GM11168 (cell line): Measurements from ENCODE around the gene SH3D21.

Experiments used
- in situ Hi-C: fragments of 300-500 bp; cut with MboI; formaldehyde crosslinking; loops from one replicate; pipeline ENCODE4 v1.12.0; 2022; ENCODE audit warnings: low sequenced_read_pairs; ENCODE audit not compliant: unreplicated experiment

The SH3D21 gene

DNA sequence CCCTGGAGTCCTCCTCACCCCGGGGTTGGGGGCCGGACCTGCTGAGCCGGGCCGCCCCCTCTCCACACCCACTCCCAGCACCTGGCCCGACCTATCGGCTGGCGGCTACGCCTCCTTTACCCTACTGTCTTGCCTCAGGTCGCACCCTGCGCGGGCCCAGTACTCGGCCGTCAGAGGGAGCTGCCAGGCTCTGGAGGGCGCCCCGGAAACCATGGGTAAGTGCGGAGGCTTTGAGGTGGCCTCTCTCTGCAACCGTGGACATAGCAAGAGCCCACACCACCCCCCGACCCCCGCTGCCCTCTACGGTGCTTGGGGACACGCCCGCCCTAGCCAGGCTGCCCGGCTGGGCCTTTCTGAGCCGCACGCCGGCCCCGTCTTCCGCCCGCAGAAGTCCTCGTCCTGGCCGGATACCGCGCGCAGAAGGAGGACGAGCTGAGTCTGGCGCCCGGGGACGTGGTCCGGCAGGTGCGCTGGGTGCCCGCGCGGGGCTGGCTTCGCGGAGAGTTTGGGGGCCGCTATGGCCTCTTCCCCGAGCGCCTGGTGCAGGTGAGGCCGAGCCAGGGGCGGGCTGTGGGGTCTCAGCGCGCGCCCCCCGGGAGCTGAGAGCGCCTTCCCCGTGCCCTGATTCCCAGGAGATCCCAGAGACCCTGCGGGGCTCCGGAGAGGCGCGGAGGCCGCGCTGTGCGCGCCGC is at the start of gene SH3D21:
Gene SH3D21, plus strand, starts transcription at position 159 of the 692 bp plus-strand sequence. Its CDS starts 53 bp downstream, at position 212.
- in situ Hi-C loops = no loop called here

- in situ Hi-C loops = no loop called here
These were observed 49.4 kb upstream of the SH3D21 start for GRCh38 chr1:36256558-36257374.

DNA sequence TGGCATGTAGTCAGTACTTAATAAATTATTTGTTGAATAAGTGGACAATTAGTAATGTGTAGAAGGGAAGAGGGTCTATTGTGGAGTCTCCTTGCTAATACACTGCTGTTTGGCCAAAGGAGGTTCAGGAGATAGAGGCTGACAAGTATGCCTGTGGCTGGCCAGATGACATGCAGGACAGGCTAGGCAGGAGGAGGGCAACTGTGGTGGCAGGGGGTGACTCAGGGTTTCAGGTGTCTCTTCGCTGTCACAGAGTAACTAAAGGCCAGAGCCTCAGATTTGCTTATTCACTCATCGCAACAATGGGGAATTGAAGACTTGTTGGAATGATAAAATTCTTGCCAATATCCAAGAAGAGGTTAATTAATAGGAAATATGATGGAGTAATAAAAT is 48.8 kb upstream of the SH3D21 start:
- in situ Hi-C loops = no loop called here

GRCh38 chr1:36258960-36259344 is 47.2 kb upstream of the SH3D21 start:
- in situ Hi-C loops = no loop called here

DNA sequence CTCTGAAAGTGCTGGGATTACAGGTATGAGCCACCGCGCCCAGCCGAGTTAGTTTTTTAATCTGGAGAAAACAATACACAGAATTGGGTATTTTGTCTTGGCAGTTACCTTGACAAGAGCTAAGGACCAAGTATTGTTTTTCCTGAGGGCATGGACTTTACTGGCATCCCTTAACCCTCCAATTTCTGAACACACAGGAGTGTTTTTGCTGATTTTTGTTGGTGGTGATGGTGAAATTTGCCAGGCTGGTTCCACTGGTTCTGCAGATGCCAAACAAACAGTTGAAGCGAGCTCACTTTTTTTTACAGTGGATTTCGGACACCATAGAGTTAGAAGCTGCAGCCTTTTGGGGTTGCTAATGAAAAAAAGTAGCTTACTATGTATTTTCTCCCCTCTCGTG is 37.2 kb upstream of the SH3D21 start:
- in situ Hi-C loops = no loop called here

GRCh38 chr1:36269408-36269838 is 36.7 kb upstream of the SH3D21 start:
- in situ Hi-C loops = no loop called here

DNA sequence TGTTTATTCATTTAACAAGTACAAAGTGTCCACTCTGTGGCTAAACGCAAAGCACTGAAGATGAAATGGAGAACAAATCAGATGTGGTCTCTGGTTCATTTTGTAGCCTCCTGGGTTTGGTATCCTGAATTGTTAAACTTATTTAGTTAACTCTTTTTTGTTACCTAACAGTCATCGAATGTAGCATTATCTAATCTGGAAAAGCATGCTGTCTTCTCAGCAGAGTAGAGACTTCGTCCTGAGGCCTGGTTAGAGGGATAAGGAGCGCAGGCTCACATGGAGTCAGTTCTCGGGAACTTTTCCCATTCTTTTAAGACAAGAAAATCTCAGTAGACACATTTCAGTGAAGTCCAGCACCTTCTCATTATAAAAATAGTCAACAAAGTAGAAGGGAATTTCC is 33.1 kb upstream of the SH3D21 start:
- in situ Hi-C loops = no loop called here

DNA sequence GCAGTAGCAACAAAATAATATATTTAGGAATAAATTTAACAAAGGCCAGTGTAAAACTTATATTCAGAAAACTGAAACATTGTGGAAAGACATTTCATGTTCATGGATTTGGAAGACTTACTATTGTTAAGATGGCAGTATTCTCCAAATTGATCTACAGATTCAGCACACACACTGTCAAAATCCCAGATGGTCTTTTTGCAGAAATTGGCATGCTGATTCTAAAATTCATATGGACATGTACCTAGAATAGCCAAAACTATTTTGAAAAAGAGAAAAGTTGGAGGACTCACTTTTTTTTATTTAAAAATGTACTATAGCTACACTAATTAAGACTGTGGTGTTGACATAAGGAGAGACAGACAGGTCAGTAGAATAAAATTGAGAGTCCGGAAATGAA is 32.0 kb upstream of the SH3D21 start:
- in situ Hi-C loops = no loop called here

GRCh38 chr1:36276688-36277087 is 29.5 kb upstream of the SH3D21 start:
- in situ Hi-C loops = no loop called here

DNA sequence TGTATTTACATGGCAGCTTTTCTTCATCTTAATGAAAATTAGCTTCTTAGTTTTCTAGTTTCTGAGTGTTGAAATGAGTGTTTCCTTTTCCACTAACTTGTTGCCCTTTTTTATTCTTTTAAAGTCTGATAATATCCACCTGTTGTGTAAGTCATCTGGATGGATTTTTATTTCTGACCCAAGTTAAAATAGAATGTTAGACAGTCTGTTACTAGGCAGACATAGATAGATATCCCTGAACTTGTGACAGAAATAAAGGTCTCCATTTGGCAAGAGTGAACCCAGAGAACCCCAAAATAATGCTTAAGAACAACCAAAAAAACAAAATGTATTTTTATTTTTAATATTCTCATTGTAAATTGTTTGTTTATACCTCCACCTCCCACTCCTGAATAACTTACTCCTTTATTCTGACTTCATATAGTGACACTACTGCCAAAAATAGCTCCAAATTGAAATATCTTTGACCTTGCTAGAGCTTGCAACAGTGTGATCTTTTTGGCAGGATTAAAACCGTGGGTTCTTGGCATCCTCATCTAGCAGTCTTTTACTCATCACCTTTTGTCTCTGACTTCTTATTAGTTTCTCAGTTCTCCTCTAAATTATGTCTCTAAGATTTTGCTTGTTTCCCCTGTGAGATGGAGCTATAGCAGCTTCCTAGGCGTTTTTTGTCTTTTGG is 26.9 kb upstream of the SH3D21 start:
- in situ Hi-C loops = no loop called here

DNA sequence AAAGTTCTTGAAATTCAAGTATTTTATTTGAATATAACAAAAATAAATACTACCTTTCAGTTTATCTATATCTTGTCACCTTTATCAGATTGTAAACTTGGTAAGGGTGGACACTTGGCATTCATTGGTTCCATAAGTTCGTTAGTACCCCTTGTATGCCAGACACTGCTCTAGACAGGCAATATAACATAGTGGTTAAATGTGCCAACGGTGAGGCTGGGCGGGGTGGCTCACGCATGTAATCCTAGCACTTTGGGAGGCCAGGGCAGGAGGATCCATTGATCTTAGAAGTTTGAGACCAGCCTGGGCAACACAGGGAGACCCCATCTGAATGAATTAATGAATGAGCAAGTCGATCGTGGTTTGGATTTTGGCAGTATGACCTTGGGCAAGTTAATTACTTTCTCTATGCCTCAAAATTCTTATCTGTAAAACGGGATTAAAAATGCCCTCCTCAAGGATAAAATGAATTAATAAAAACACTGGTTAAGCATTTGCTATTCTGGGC is 26.3 kb upstream of the SH3D21 start:
- in situ Hi-C loops = no loop called here

- in situ Hi-C loops = no loop called here
These were observed 22.1 kb upstream of the SH3D21 start for GRCh38 chr1:36284061-36284460.

DNA sequence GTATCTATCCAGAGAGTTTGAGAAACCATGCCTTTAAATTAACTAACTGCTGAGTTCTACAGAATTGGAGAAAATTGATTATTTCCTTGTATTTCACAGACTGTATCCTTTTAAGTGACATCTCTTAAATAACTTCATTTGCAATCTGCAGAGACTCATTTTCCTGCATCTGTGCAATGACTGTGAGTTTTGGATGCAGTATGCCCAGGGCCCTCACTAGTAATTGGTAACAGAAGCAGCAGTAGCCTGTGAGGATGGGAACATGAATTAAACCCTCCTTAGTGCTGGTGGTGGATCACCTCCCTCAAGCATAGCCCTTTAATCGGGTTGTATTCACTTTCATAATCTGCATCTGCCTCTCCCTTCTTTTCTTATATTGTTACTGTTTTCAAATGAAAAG is 21.7 kb upstream of the SH3D21 start:
- in situ Hi-C loops = no loop called here

DNA sequence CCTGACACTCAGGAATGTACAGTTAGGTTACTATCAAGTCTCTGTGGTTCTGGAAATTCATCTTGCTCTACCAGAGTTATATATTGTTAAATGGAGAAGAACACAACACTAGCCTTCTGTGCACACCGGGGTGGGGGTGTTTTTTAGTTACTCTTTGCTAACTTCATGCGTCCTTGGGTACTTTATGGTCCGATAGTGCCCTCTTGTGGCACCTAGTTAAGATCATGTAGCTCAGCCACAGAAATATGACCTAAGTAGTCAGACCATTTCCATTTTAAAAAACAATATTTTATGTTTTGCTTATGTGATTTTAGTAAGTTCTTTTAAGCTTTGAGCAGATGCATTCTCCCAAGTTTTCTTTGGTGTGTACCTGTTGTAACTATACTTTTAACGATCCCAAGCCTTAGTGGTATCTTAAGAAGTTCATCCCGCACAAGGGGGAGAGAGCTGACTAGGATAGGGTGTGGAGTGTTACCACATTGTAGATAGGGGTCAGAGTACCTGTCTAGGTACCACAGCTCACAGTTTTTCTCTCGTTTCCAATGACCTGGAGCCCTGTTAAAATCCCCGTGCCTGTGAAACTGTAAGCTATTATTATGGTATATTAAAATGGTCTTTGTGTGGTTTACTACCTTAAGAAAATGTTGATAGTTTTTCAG is 20.6 kb upstream of the SH3D21 start:
- in situ Hi-C loops = loop anchor here (5.0 kb wide), 1 partner anchor 133 kb away; no protein-coding TSS in a partner anchor

- in situ Hi-C loops = loop anchor here (5.0 kb wide), 1 partner anchor 135 kb away; no protein-coding TSS in a partner anchor
These were observed 19.4 kb upstream of the SH3D21 start for GRCh38 chr1:36286802-36287201.

DNA sequence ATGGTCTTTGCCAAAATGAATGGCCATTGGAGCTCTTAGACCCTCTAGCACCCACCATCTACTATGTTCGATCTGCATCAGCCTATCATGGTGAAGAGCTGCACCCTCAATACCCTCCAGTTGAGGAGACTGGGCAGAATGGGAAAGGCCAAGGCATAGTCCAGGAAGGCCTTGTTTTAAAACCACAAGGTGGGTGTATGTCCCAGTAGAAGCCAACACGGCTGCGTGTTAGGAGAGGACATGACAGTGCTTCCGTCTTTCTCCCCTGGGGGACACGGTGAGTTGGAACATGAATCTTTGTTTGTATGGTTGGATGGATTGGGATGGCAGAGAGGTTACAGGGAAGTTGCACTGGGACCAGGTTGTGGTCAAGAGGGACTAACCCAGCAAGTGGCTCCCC is 18.6 kb upstream of the SH3D21 start:
- in situ Hi-C loops = loop anchor here (5.0 kb wide), 1 partner anchor 135 kb away; no protein-coding TSS in a partner anchor

DNA sequence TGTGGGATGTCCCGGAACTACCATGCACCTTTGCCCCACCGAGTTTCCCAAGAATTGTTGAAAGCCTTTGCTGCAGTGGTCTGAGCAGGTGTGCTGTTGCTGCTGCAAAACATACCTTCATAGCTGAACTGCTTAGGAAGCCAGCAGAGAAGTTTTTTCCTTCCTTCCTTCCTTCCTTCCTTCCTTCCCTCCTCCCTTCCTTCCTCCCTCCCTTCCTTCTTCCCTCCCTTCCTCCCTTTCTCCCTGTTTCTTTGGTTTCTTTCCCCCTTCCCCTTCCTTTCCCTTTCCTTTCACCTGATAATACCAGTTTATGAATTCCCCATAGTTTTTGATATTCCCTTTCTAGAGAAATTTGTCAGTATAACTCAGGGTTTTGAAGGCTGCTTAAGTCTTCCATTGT is 10.8 kb upstream of the SH3D21 start:
- in situ Hi-C loops = no loop called here

GRCh38 chr1:36297062-36297461 is 9.1 kb upstream of the SH3D21 start:
- in situ Hi-C loops = no loop called here

DNA sequence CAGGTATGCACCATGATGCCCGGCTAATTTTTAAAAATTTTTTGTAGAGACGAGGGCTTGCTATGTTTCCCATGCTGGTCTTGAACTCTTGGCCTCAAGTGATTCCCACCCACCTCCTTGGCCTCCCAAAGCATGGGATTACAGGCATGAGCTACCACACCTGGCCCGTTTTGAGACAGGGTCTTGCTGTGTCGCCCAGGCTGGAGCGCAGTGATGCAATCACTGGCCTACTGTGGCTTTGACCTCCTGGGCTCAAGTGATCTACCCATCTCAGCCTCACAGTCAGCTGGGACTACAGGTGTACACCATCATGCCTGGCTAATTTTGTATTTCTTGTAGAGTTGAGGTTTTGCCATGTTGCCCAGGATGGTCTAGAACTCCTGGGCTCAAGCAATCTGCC is 7.5 kb upstream of the SH3D21 start:
- in situ Hi-C loops = no loop called here

GRCh38 chr1:36300526-36300925 is 5.6 kb upstream of the SH3D21 start:
- in situ Hi-C loops = no loop called here
